Measurements from ENCODE around the gene DLK1.

Gene DLK1

DNA sequence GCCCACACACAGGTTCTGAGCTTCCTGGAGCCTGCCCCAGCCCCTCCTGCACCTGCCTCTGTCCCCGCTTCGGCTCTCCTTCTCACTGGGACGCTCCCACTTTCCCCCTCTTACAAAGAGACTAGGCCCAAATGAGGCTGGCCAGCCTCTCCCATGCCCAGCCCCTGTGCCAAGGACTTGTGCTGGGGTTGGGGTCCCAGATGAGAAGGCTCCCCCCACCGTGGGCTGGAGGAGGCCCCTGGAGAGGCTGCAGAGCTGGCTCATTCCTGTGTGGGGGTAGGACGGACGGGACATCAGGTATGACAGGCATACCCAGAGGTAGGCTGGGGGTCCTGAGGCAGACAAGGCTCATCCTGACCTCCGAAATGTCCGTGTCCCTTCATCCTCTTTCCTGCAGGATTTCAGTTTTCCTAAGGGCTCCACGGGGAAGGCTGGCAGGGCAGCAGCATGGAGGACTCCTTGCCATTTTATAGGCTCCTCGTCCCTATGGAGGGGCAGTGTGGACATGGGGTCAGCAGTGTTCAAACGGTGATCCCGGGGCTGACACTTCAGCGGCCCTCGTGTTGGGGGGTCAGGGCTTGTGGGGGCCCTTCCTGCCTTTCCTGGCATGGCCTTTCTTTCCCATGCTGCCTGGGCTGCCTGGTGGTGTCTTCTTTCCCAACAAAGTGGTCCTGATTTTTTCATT is 50.1 kb downstream of the DLK1 start:
- no peak for DNase-seq (ENCODE audit: low read depth in 2 of 2)

DNA sequence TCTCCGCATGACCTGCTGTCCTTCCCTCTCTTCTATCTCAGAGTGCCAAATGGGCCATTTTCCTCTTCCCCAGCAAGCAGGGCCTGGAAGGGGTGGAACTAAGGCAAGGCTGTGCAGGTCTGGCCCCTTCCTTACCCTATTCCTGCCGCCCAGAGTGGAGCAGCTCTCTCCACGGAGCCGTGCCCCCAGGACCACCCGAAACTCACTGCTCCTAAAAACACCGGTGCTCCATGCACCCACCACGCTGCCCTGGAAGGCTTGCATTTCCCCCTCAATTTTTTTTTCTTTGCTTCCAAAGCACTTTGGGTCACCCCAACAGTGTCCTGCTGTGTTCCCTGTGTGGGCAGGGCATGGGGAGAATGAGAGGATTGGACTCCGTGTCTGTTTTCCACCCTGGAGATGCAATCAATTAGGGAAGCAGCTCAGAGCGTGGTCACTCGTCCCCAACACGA is 50.7 kb downstream of the DLK1 start:
- no peak for DNase-seq (ENCODE audit: low read depth in 2 of 2)

DNA sequence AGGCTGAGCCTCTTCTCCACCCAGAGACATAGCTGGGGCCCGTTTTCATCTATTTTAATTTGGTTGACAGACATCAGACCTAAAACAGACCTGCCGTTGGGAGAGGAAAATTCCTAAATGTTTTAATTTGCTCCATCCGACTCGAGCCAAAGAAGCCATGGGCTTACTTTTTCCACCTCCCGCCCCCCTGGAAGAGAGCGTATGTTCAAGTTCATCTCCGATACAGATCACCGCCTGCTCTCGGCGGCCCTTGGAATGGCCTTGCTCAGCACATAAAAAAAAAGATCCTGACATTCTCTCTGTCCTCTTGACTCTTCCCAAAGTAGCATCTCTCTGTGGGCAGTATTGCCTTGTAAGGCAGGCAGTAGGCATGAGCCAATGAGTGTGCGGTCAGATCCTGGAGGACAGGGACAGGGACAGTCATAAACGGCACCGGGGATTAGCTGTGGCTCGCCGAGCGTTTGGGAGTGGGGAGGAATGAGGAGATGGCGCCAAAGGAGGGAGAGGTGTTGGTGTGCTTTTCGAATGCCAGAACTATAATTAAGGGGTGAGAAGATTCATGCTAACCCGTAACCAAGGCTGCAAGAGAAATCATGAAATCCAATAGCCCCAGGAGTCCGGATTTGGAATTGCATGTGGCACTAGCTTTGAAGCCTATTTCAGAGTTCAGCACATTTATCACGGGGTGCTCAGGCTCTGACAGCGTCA is 51.3 kb downstream of the DLK1 start:
- DNase-seq (ENCODE audit: low read depth in 2 of 2): no peak

DNA sequence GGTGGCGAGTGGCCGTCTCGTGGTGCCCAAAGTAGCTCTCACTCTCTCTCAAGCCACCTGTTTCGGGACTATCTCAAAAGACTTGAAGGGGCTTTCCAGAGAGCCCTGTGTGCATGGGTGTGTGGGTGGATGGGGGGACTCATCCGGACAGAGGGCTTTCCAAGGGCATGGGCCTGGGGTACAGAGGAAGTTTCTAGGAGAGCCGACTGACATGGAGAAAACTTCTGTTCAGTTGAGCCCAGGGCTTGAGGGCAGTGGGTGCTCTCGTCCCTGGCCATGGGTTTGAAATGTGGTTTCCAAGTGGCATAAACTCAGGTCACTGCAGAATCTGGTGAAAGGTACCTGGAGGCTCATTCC is 51.8 kb downstream of the DLK1 start:
- DNase-seq (ENCODE audit: low read depth in 2 of 2): no peak

DNA sequence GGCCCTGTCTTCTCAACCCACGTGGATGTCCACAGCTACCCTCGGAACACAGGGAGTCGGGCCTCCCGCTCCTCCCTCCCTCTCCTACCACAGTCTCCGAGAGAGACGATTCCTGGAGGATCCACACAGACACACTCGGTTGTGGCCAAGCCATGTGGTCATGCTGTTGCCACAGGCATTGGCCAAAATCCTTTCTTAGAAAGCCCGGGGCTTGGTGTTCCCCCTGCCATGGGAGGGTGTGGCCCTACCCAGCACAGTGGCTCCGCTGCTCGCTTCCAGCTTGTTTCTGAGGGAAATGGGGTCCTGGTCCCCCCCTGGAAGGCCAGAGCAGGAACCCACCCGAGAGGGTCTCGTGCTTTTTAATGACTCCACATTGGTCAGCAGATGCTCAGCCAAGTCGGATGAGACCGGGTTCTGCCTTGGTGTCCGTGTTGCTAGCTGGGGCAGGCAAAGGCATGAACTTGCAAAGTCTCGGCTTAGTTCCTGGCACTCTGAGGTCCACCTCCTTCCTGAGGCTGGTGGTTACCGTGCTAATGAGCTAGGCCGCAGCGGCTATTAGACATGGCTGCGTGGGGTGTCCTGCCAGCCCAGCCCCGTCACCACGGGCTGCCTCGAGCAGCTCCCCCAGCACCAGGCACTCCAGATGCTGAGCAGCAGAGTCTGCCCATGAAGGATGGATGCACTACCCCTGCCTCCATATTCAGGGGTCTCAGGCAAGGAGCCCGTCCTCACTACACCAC is 52.4 kb downstream of the DLK1 start:
- DNase-seq (ENCODE audit: low read depth in 2 of 2): no peak

DNA sequence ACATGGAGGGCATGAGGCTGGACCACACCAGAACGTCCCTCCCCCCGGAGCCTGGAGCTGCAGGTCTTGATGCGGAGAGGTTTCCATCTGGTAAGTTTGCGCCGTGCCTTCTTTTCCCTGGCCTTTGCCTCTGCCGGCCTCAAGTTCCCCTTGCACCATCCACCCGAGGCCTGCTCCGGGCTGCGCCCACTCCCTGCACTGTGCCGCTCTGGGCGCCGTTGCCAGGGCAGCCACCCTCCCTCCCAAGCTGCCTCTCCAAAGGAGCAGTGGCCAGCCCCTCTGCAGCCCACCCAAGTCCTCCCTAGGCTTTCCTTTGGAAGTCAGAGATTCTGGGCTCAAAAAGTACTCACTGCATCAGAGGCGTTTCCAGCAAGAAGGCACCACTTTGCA is 53.0 kb downstream of the DLK1 start:
- DNase-seq (ENCODE audit: low read depth in 2 of 2): no peak

DNA sequence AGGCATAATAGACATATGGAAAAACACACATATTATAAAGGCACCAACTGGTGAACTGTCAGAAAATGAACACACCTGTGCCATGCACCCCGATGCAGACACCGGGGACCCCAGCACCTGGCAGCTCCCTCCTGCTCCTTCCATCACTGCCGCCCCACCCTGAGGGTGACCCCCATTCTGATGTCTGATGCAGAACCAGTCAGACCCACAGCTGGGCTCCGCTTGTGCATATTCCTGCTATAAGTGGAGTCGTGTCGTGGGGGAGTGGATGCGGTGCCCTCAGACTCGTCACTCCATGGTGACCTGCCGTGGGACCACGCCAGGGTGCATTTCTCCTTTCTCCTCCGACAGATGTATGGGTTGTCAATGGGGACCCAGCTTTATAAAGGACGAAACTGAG is 53.6 kb downstream of the DLK1 start:
- no peak for DNase-seq (ENCODE audit: low read depth in 2 of 2)

DNA sequence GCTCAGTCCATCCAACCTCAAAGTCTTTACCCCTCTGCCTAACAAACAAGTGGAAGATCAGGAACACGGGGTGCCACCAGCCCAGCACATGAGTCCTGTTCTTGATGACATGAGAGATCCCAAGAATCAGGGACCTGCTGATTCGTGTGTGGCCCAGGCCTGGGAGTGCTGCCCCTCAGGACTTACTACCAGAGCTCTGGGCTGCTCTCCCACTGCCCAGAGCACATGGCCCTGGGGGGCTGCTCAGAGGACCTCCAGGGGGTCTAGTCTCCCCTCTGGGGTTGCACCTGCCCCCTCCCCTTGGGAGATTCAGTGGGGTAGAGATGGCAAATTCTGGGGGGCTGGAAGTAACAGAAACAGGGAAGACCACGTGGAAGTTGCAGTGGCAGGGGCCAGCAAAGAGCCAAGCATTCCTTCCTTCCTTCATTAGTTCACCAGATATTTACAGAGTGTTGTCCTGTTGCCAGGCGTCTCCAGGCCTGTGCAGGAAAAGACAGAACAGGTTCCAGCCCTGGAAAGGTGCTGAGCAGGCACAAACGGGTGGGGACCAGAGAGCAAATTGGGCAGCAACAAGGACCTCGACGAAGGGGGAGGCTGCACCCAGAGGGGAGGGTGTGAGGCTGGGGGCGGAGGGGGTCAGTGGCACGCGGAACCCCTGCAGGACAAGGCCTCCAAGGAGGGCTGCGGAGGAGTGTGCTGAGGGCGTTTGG is 54.1 kb downstream of the DLK1 start:
- DNase-seq (ENCODE audit: low read depth in 2 of 2): no peak

DNA sequence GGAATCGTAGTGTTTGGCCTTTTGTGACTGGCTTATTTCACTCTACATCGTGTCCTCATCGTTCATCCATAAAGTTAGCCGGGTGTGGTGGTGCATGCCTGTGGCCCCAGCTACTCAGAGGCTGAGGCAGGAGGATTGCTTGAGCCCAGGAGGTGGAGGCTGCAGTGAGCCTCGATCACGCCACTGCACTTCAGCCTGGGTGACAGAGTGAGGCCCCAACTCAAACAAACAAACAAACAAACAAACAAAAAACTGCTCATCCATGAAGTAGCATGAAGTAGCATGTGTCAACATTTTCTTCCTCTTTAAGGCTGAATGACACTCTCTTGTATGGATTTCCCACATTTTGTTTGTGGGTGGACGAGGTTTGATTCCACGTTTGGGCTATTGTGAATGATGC is 55.3 kb downstream of the DLK1 start:
- no peak for DNase-seq (ENCODE audit: low read depth in 2 of 2)

DNA sequence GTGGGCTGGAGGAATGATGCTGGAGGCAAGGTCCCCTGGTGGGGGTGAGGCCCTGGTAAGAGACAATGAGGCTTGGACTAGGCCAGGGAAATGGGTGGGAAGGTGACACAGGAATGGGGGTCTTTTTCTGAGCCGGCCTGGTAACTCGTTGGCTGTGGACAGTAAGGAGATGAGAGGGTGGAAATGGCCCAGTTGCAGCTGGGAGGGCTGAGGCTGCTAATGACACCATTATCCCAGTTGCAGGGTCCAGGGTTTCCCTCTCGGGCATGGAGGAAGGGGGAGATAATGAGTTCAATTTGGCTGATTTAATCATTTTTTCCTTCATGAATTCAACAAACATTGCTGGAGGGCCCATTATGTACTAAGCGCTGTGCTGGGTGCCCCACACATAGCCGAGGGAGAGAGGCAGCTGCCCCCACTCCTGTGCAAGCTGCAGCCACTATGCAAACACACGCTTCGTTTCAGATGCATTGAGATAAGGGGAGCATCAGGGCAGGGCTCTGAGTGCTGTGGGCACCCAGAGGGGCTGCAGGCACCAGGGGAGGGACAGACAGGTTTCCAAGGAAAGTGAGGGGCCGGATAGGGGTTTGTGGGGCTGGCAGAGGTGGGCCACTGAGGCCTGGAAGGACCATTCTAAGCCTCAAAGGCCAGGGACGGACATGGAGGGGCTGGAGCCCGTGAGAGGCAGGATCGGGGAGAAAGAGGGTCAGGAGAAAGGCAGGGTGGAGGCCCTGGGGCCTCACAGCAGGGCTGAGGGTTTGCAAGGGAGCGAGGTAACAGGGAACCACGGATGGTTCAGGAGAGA is 56.0 kb downstream of the DLK1 start:
- no peak for DNase-seq (ENCODE audit: low read depth in 2 of 2)

DNA sequence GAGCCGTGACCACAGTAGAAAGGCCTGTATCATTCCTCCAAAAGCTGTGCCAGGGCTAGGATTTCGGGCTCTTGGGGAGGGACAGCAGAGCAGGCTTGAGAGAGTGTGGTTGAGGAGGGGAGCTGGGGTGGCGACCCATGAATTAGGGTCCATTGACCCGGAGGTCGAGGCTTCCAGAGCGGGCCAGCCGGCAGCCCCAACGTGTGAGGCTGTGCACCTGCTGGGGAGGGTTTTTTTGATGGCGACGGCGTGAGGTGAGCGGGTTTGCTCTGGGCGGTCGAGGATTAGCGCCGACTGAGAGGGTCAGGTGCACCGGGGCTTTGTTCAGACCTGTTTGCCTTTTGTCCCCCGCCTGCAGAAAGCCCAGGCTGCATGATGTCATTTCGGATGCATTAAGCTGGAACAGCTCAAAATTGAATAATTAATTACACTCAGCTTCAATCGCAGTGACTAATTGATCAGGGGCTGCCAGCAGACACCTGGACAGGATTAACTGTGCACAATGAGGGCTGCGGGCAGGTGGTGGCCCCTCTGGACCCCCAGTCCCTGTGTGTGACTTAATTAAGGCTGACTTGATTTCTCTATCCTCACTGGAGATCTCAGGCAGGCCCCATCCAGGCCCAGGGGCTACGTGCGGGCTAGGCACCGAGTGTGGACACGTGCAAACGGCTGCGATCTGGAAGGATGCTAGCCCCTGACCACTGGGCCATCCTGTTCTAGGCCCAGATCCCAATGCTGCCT is 57.1 kb downstream of the DLK1 start:
- DNase-seq (ENCODE audit: low read depth in 2 of 2): no peak

DNA sequence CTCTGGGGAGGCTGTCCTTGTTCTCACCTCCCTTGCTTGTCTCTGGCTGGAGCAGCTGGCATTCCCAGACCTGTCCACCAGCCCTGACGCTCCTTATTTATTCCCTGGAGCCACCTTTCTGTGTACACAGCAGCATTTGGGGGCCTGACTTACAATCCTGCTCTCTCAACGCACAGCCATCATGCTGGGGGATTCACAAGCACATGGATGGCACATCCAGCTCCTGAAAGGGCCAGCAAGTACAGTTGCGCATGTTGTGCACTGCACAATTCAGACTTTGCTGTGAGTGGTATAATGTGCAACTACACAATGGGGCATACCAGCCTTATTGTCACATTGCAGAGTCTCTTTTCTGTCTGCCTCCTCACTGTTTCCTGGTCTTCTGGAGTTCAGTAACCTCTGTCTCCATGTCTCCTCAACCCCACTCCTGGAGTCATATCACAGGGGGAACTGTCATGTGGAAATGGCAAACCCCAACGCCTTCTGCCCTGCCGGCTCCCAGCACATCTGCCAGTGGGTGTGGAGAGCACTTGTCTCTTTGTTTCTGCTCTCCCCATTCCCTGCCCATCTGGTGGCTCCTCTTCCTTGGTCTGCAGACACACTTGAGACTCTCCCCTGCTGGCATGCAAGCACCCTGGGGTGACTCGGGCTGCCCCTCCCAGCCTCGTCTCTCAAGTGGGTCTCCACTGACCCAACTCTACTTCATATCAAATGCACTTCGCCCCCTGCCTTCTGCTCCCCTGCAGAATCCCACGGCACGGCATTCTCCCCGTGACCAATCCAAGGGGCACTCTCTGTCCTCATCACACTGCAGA is 58.0 kb downstream of the DLK1 start:
- no peak for DNase-seq (ENCODE audit: low read depth in 2 of 2)

DNA sequence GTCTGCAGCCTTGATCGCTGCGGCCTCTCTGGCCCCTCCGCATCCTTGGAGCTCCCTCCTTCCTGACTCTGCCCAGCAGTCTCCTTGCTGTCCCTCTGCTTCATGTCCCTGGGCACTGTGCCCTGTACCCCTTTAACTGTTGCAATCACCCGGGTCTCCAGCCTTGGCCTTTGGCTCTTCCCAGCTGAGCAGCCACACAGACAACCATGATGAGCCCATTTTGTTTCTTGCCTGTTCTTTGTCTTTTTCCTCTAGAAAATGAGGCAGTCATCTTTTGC is 58.6 kb downstream of the DLK1 start:
- DNase-seq (ENCODE audit: low read depth in 2 of 2): no peak

DNA sequence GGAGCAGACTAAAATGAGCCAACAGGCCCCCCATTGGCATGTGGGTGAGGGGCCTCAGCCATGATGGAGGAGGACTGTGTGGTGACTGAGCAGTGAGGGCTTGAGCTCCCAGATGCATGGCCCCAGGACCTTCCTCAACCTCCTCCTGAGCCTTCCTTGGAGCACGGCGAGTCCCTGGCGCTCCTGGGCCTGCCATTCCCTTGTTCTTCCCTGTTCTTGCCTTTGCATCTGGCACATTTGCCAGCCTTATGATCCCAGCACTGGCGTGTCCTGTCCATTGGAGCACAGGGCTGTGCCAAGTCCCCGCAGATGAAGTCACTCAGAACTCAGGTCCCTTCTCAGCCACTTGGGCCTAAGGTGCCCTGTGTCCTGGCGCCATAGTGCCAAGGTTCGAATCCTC is 58.9 kb downstream of the DLK1 start:
- no peak for DNase-seq (ENCODE audit: low read depth in 2 of 2)

DNA sequence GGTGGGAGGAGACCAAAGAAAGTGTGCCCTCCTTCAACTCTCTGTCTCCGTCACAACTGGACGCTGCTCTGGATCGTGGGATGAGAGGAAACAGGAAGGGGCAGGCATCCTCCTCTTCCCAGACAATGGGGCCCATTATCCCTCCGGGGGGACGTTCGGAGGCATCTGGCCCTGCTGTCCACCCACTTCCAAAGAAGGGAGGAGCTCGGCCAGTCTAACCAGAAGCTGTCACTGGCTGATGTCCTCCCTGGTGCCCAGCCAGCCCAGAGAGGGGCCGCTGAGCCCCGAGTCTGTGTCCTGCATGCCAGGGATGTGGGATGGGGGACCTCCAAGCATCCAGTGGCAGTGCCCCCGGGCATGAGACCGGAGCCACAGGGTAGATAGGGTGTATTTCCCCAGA is 59.4 kb downstream of the DLK1 start:
- no peak for DNase-seq (ENCODE audit: low read depth in 2 of 2)

DNA sequence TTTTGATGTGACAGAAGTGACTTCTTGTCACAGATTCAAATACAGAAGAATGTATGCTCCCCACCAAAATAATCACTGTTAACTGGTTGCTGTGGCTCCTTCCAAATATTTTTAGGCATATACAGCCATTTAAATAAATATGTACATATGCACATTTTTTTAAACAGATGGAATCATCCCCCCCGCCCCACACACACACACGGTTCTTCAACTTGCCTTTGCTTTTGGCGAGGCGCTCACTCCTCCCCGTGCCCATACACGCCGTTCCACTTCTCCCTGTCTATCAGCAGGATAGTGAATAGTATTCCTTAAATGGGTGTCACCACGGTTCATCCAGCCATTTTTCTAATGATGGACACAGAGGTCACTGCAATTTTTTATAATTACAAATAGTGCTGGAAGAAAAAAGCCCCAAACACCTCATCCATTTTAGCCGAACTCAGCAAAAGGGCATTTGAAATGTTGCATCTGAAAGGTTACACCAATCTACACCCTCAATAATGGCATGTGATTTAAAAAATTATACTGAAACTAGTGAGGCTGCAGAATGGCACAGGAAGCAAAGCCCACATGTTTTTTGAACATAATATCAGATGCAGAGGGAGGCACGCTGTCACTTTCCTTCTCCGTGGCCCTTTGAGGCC is 60.0 kb downstream of the DLK1 start:
- DNase-seq (ENCODE audit: low read depth in 2 of 2): no peak

DNA sequence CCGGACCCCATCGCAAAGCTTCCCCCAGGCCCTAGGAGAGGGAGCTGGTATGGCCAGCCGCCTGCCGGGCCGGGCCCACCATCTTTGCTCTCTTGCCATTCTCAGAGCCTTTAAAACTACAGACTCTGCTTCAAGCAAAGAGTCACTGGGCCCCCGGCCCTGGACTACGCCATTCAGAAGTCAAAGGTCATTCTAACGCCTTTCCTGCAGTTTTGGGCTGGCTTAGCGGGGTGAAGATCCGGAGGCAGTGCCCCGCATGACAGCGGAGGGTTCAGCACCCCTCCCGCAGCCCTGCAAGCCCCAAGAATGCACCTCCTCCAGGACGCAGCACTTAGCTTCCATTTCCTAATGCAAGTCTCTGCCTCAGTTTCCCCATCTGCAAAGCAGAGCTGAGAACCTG is 61.0 kb downstream of the DLK1 start:
- DNase-seq (ENCODE audit: low read depth in 2 of 2): no peak
